IMR-90 (cell line): ENCODE measurements around the gene SLX4.

ENCODE experiments used
- BHLHE40 ChIP-seq: fragments of 150-350 bp; IDR thresholded peaks from 2 replicates; pipeline ENCODE4 v1.6.1; 2016; ENCODE audit warnings: mild to moderate bottlenecking, low read depth, low read length
- FOS ChIP-seq: fragments of 150-350 bp; IDR thresholded peaks from 2 replicates; pipeline ENCODE4 v1.6.1; 2016; ENCODE audit warnings: low read depth, low read length
- MAFK ChIP-seq: IDR thresholded peaks from 2 replicates; pipeline ENCODE4 v1.6.1; 2012; ENCODE audit warnings: low read depth, low read length, improper control_type of control experiment
- MXI1 ChIP-seq: IDR thresholded peaks from 2 replicates; pipeline ENCODE4 v1.6.1; 2012; ENCODE audit warnings: low read depth, mild to moderate bottlenecking, low read length, moderate library complexity, borderline replicate concordance
- POLR2A ChIP-seq: IDR thresholded peaks from 2 replicates; pipeline ENCODE4 v1.6.1; 2012; ENCODE audit warnings: mild to moderate bottlenecking, low read depth, low read length
- RAD21 ChIP-seq: IDR thresholded peaks from 2 replicates; pipeline ENCODE4 v1.6.1; 2012; ENCODE audit warnings: low read length, improper control_type of control experiment
- TF ChIP-seq, protein P1 (sequence below): conservative IDR thresholded peaks from 2 replicates; pipeline ENCODE4 v1.5.1; 2012; ENCODE audit warnings: mild to moderate bottlenecking, low read depth, low read length, improper control_type of control experiment
- TF ChIP-seq, protein P2 (sequence below): fragments of 150-350 bp; IDR thresholded peaks from 2 replicates; pipeline ENCODE4 v1.6.1; 2017; ENCODE audit warnings: mild to moderate bottlenecking, antibody characterized with exemption, low read length, low read depth

DNA sequence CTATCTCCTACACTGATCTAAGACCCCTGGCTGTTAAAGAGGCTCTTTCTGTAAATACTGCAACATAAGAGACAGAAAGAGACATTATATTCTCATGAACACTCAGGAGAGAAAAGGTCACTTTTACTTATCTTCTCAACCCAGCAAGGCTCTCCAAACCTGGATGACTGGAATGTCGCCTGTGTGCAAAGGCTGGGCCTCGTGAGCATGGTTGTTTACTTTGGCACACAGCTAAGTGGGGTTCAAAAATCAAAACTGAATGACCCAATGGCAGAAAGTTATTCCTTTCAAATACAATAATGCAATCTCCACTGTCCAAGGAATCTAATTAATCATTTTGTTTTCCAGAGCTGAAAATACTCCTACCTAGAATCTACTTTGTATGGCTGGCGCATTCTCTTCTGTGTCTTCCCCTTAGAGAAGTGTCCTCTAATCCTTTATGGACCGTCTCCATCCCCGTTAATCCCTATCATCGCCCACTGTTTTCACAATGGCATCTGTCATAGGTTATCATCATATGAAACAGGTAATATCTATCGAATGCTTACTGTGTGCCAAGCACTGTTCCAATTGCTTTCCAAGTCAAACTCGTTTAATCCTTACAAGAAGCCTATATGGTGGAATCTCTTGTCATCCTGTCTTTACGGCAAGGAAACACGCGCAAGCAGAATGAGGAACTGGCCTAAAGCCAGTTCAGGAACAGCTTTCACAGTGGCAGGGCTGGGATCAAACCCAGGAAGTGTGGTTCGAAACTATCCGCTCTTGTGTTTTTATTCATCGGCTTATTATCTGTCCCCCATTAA lies 1.3 kb downstream of the SLX4 start:
- TF ChIP-seq, protein P1, sequence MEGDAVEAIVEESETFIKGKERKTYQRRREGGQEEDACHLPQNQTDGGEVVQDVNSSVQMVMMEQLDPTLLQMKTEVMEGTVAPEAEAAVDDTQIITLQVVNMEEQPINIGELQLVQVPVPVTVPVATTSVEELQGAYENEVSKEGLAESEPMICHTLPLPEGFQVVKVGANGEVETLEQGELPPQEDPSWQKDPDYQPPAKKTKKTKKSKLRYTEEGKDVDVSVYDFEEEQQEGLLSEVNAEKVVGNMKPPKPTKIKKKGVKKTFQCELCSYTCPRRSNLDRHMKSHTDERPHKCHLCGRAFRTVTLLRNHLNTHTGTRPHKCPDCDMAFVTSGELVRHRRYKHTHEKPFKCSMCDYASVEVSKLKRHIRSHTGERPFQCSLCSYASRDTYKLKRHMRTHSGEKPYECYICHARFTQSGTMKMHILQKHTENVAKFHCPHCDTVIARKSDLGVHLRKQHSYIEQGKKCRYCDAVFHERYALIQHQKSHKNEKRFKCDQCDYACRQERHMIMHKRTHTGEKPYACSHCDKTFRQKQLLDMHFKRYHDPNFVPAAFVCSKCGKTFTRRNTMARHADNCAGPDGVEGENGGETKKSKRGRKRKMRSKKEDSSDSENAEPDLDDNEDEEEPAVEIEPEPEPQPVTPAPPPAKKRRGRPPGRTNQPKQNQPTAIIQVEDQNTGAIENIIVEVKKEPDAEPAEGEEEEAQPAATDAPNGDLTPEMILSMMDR = no peak
- no peak for TF ChIP-seq MXI1
- no peak for TF ChIP-seq RAD21
- no peak for TF ChIP-seq BHLHE40
- TF ChIP-seq, protein P2, sequence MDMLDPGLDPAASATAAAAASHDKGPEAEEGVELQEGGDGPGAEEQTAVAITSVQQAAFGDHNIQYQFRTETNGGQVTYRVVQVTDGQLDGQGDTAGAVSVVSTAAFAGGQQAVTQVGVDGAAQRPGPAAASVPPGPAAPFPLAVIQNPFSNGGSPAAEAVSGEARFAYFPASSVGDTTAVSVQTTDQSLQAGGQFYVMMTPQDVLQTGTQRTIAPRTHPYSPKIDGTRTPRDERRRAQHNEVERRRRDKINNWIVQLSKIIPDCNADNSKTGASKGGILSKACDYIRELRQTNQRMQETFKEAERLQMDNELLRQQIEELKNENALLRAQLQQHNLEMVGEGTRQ = no peak
- no peak for TF ChIP-seq POLR2A
- no peak for TF ChIP-seq MAFK
- TF ChIP-seq FOS = no peak
